Activated CD8-positive, alpha-beta memory T cell treated with anti-CD3 and anti-CD28 coated beads, Interleukin-2, amount 50 U/mL, for 1 hour (primary cell): ENCODE measurements around the gene VPS13D.
A peak's percentile ranks its signal among the peaks of the same experiment; 100 is the strongest.

Source experiments
- DNase-seq: peaks from one replicate; pipeline ENCODE4 v3.0.0-alpha.2; 2020; ENCODE audit errors: extremely low read depth

Gene VPS13D, protein sequence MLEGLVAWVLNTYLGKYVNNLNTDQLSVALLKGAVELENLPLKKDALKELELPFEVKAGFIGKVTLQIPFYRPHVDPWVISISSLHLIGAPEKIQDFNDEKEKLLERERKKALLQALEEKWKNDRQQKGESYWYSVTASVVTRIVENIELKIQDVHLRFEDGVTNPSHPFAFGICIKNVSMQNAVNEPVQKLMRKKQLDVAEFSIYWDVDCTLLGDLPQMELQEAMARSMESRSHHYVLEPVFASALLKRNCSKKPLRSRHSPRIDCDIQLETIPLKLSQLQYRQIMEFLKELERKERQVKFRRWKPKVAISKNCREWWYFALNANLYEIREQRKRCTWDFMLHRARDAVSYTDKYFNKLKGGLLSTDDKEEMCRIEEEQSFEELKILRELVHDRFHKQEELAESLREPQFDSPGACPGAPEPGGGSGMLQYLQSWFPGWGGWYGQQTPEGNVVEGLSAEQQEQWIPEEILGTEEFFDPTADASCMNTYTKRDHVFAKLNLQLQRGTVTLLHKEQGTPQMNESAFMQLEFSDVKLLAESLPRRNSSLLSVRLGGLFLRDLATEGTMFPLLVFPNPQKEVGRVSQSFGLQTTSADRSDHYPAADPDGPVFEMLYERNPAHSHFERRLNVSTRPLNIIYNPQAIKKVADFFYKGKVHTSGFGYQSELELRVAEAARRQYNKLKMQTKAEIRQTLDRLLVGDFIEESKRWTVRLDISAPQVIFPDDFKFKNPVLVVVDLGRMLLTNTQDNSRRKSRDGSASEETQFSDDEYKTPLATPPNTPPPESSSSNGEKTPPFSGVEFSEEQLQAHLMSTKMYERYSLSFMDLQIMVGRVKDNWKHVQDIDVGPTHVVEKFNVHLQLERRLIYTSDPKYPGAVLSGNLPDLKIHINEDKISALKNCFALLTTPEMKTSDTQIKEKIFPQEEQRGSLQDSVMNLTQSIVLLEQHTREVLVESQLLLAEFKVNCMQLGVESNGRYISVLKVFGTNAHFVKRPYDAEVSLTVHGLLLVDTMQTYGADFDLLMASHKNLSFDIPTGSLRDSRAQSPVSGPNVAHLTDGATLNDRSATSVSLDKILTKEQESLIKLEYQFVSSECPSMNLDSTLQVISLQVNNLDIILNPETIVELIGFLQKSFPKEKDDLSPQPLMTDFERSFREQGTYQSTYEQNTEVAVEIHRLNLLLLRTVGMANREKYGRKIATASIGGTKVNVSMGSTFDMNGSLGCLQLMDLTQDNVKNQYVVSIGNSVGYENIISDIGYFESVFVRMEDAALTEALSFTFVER (N-terminal part only)

DNA sequence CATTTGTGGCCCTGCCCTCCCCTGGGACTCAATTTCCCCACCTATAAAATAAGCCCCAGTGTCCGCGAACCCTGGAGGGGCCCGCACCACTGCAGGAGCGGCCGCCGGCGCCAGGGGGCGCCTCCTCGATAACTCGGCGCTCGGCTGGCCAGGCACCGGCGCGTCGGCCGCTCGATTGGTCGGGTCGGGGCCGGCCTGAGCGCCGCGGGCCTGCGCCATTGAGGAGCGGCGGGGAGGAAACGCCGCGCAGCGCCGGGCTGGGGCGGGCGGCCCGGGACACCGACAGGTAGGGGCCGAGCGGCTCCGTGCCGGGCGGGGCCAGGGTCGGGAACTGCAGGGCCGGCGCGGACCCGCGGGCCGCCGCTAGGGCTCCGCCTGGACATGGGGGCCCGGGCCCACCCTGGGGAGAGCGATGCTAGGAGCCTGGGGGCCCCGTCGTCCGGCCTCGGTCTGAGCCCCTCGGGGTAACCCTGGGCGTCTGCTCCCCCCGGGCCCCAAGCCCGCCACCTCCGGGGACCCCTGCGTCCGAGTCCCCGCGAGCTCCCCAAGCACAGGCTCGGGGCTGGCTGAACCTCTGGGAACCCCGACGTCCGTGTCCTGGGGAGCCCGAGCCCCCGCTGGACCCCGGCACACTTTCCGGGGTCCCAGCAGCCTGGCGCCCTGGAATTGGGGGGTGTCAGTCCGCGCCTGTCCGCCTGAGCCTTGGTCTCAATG, at the start of gene VPS13D:
VPS13D (plus strand) TSS at position 196 of the 714 bp plus-strand sequence. CDS start 4,237 bp downstream, outside the sequence.
- DNase-seq = peak; percentile 46

DNA sequence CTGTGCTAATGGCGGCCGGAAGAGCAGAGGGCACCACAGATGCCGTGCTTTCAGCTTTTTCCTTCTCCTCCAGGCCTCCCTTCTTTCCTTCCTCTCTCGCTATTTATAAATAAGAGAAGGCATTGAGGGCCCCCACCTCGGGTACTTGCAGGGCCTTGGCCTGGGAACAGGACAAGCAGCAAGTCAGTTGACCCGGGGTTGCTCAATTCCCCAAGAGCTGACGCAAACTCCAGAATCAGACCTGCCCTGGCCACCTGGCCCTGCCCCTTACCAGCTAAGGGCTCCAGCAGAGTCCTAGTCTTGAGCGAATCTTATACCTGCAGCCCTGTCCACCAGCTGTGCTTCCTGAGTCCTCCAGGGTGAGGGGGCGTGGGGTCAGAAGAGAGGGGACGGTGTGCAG, 49.5 kb upstream of the VPS13D start:
- DNase-seq = no peak

DNA sequence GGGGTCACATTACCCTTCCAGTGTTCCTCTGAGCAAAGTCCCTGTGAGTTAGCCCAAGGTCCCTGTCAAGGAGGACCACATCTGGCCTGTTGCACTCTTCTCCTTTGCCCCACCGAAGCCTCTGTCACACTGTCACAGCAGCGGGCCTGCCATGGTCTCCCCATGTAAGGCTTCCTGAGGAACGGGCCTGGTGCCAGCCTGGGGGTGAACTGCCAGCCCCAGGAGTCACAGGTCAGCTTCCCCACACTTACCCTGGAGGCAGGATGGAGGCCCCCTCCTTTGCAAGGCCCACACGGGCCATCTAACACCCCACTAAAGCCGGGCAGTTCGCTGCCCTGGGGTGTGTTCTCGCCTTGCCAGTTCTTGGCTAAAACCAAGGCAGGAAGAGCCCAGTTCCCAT, 48.9 kb upstream of the VPS13D start:
- no peak for DNase-seq

DNA sequence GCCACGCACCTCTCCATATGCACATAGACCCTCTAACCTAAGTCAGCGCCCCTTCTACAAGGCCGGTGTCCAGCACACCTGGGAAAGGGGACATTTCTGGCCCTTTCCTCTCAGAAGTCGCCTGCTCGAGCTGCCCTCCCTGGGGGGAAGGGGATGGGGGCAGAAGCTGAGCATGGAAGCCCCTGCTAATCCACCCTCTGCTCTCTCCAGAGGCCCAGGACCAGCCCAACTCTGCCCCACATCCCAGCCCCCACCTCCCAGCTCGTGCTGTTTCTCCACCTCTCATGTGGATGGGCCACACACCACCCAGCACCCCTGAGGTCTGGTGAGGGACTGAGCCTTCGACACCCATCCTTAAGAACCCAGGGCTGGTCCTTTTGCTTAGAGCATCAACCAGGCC, 48.3 kb upstream of the VPS13D start:
- no peak for DNase-seq

DNA sequence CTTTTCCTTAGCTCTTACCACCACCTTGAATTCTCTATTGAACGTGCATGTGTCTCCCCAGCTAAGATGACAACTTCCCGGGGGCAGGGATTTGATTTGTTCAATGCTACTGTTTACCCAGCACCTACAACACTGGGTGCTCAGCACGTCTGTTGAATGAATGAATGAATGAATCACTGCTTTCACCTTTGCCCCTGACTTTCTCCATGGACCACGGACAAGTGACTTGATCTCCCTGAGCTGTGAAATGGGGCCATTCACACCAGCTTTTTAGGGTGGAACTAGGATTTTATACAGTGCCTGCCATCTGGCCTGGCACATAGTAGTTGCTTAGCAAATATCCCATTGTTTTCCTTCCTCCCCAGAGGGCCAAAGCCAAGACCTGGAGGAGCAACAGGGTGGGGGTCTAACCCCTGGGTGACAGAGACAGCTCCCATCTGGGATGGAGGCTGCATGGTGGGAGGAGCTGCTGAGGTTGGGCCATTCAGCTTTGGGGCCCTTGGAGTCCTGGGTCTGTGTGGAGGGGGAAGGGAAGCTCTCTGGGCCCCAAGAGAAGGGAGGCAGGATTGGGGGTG, 47.3 kb upstream of the VPS13D start:
- no peak for DNase-seq

DNA sequence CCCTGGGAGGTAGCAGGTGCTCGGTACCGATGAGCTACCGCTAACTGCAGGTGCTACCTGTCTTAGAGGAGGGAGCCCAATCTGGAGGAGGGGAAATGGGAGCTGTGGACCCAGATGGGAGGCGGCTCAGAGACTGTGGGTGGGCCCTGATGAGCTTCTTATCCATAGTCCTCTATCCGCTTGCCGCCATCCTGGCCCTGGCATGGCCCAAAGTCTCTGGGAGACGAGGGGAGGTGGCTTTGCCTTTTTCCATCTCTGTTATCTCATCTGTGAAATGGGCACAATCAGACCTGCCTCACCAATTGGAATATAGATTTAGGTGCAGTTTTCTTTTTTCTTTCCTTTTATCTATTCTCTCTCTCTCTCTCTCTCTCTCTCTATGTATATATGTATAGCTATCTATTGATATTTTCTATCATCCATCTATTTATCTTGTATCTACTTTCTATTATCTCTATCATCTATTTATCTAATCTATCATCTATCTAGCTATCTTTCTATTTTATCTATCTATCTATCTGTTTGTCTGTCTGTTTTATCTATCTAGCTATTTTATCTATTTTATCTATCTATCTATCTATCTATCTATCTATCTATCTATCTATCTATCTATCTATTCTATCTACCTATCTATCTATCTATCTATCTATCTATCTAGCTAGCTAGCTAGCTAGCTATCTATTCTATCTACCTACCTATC, 46.6 kb upstream of the VPS13D start:
- no peak for DNase-seq

DNA sequence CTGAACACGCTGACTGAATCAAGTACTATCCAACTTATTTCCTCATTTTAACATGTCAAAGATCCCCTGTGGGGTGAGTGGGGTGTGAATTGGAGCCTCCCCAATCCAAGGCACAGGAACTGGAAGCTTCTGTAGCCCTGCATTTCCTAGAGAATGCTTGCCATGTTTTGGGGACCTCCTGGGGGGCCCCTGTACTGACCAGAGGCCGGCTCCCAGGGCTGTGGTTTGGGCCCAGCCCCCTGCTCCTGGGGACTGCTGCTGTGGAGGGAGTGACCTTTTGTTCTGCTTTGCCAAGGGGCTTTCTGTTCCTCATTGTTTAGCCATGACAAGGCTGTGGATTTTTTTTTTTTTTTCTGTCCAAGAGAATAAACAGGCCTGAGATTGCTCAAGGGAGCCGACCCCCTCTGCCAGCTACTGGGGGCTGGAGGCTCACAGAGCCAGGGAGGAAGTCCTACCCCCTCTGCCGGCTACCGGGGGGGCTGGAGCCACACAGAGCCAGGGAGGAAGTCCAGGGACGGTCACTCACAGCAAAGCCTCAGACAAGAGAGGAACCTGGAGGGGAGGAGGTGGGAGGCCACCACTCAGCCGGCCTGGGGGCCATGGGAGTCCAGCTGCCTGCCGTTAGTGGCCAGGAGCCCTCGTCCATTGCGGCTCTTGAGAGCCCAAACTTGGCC, 45.7 kb upstream of the VPS13D start:
- no peak for DNase-seq

DNA sequence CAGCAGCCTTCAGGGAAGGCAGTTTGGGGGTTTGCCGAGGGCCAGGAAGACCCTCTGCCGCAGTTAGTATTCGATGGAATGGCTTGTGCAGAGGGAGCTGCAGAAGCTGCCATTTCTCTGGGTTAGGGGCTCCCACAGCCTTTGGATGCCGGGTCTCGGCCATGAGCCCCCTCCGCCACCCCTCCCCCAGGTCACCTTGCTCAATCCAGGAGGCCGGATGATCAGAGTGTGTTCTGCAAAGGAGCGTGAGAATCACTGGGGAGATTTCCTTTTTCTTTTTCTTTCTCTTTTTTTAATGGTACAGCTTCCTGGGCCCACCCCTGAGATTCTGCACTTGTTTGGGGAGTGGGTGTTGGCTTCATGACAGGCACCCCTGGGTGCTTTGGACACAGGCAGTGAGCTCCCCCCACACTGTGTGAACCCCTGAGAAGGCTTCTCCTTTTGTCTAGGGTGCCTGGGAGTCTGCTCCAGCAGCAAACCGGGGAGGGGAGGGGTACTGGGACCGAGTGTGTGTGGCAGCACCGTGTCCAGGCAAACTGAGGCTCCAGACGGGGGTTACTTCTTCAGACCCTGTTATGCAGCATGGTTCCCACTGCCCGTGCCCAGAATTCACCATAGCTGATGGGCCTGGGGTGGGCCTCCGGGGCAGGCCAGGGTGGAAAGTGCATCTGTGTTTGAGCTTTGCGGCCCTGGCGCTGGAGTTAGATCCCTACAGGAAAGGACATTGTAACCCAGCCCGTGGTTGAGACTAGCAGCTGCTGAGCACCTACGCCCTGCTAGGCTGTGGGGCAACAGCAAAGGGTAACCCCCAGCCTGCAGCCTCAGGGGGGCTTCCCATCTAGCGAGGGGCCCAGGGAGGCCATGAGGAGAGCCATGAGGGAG, 44.6 kb upstream of the VPS13D start:
- DNase-seq = no peak

DNA sequence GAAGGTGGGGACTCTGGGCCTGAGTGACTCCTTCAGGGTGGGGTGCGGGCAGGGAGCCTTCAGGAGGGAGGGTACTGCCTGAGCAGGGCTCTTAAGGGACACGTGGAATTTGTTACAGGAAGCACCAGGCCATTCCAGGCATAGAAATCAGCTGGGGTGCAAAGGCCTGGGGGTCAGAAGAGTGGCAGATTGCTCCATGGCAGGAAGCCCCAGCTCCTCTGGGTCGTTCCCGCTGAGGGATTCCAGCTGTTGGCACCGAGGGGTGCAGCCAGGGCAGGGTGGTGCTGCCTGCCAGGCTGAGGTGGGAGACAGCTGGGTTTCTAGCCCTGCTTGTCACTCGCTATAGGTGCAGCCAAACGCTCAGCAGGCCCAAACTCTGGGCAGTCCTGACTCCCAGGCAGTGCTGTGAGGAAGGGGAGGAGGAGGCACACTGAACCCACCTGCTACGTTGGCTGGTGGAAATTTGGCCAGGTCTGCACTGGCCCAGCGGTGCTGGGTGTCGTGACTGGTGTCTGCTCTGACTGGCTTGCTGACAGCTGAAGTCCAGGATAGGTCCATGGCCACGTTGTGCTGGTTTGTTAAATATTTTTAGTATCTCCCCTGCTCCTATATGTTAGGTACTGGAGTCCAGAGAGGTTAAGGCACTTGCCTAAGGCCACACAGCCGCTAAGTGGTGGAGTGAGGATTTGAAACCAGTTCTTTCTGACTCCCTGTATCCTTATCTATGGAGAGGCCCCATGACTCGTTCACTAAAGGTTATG, 43.7 kb upstream of the VPS13D start:
- no peak for DNase-seq

DNA sequence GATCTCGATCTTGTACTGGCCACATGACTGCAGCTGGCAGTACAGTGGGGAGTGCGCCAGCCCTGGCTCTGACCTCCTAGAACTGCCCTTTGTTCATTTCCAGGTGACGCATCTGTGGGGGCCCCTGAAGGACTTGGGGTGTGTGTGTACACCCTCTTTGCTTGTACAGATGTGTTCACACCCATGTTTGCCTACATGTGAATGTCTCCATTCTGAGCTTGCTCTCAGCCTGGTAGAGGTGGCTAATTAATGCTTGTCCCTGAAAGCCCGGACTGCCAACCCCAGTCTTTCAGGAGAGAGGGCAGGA, 43.2 kb upstream of the VPS13D start:
- DNase-seq = no peak

DNA sequence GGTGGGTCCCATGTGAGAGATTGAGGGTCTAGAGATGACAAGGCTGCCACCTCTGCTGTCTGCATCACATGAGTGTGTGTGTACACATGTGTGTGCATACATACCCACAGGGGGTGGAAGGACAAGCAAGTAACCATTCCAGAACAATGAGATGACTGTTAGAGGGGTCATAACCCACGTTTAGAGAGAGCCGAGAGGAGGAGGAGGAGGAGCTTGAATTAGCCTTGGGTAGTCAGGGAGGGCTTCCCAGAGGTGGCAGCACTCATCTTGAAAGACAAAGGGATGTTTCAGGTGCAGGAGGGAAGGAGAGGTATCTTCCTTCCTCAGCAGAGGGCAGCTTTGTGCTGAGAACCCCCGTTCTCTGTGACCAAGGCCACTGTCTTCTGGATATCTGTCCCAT, 41.7 kb upstream of the VPS13D start:
- DNase-seq = no peak

DNA sequence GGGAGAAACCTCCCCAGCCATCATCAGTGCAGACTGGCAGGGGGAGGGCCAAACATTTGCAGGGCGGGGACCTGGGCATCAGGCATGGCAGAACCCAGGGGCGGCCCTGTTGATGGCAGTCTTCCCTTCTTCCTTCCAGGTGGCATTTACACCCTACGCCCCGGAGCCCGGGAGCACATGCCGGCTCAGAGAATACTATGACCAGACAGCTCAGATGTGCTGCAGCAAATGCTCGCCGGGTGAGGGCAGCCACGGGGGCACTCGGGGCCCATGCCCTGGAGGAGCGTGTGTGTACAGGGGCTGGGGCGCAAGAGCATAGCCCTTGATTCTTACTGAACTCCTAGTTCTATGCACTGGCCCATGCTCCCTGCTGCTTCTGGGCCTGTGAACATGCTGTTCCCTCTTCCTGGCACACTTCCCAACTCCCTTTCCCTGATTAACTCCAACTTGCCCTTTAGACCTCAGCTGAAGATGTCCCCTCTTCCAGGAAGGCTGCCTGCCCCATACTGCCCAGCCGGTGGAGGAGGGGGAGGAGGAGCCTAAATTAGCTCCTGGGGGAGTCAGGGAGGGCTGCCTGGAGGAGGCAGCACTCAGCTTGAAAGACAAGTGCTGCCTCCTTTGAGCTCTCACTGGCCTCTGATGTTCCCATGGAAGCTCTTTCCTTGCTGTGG, 41.0 kb upstream of the VPS13D start:
- no peak for DNase-seq

DNA sequence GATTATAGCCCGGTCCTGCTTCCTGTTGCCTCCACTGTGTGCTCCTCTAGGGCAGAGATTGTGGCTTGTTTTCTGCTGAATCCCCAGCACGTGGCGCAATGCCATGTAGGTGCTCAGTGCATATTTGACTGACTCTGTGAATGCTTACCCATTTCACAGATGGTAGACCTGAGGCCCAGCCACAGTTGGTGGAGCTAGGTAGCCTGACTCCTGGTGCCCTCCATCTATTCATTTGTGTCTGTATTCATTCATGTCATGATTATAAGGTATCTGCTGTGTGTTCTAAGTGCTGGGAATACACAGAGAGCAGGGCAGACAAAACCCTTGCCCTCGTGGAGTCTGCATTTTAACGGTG, 40.5 kb upstream of the VPS13D start:
- DNase-seq = no peak

DNA sequence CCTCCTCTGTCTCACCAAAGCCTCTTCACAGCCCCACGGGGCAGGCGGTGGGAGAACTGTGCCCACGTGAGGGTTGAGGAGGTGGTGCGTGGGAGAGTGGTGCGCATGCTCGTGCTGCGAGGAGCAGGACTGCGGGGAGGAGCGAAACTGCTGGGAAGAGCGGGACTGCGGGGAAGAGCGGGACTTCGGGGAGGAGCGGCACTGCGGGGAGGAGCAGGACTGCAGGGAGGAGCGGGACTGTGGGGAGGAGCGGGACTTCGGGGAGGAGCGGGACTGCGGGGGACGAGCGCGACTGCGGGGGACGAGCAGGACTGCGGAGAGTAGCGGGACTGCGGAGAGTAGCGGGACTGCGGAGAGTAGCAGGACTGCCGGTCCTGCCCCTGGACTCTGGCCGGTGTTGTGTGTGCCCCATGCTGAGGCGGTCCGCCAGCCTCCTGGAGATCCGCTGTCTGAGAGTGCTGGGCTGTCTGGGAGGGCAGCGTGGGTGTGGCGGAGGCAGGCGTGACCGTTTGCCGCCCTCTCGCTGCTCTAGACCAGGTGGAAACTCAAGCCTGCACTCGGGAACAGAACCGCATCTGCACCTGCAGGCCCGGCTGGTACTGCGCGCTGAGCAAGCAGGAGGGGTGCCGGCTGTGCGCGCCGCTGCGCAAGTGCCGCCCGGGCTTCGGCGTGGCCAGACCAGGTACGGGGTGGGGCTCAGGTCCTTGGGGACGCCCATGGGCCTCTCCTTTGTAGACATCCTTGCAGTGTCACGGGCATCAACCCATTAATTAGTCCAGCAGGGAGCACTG, 38.4 kb upstream of the VPS13D start:
- DNase-seq = no peak

DNA sequence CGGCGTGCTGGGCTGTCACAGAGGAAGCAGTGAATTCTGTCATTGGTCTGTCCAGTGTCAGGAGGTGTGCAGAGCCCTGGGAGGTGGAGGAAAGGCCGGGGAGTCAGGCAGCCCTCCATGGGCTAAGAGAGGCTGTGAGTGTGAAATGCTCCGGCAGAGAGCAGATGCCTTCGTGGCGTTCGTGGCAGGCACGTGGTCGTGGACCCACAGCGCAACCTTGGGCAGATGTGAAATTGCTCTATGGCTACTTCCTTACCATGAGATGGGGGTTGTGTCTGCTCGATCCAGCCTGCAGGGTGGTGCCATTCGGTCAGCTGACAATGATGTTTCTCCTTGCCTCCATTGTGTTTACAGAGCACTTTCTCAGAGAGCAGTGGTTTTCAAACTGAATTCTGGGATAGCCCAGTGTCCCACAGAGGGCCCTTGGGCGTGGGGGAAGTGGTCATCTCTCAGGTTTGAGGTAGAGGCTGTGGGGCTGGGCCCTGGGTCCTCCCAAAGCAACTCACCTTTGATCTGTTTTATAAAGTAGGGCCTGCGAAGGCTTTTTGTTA, 35.1 kb upstream of the VPS13D start:
- no peak for DNase-seq

DNA sequence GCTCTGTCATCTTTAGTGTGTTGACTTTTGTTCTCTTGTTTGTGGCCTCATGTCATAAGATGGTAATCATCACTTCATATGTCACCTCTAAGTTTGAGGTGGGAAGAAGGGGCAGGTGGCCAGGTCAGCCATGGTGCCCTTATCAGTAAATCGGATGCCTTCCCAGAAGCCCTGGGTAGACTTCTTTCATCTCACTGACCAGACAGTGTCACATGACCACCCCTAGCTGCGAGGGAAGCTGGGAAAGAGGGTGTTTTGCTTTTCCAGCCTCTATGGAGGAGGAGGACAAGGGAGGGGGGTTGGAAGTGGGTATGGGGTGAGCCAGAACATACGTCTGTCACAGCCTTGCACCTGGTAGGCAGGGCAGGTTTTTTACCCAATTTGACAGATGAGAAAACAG, 34.4 kb upstream of the VPS13D start:
- no peak for DNase-seq
